DND-41 (cell line): Measurements from ENCODE around the gene NOS1AP.

Experiments
- ATAC-seq: fragments of 200-7000 bp; cut with Tn5 transposase; 3 replicates; pipeline ENCODE4 v1.9.1; 2021; ENCODE audit warnings: low read depth; ENCODE audit not compliant: insufficient read depth
- DNase-seq: peaks from one replicate; pipeline ENCODE4 v3.0.0-alpha.2; 2020
- H2AFZ ChIP-seq: 2 replicates; pipeline ENCODE4 v1.6.0; 2012; ENCODE audit warnings: low read depth, low read length
- H3K27ac ChIP-seq: 2 replicates; pipeline ENCODE4 v1.5.1; 2012; ENCODE audit warnings: low read length, inconsistent platforms
- H3K27me3 ChIP-seq: fragments of 200-600 bp; sonication (generic); 2 replicates; pipeline ENCODE4 v1.6.0; 2012; ENCODE audit warnings: low read length, mild to moderate bottlenecking, inconsistent platforms; ENCODE audit not compliant: insufficient read depth, poor library complexity
- H3K36me3 ChIP-seq: 2 replicates; pipeline ENCODE4 v1.5.1; 2012; ENCODE audit warnings: low read length, inconsistent platforms; ENCODE audit not compliant: insufficient read depth
- H3K4me1 ChIP-seq: 2 replicates; pipeline ENCODE4 v1.5.1; 2012; ENCODE audit warnings: mild to moderate bottlenecking, low read length; ENCODE audit not compliant: insufficient read depth
- H3K4me2 ChIP-seq: 2 replicates; pipeline ENCODE4 v1.6.0; 2012; ENCODE audit warnings: mild to moderate bottlenecking, moderate library complexity, low read length, inconsistent platforms; ENCODE audit not compliant: insufficient read depth
- H3K4me3 ChIP-seq, 2 experiments: fragments of 200-600 bp in 1 of 2; shearing (Covaris generic) in 1 of 2; 2 replicates each; pipeline ENCODE4 v1.5.1; 2012 to 2016; ENCODE audit warnings: inconsistent platforms in 2 of 2, low read length in 2 of 2, mild to moderate bottlenecking in 2 of 2, low read depth in 1 of 2, moderate library complexity in 1 of 2
- H3K79me2 ChIP-seq: 2 replicates; pipeline ENCODE4 v1.6.0; 2012; ENCODE audit warnings: low read length, inconsistent platforms; ENCODE audit not compliant: insufficient read depth
- H3K9ac ChIP-seq: 2 replicates; pipeline ENCODE4 v1.6.0; 2012; ENCODE audit warnings: low read depth, mild to moderate bottlenecking, inconsistent platforms, low read length, moderate library complexity
- H3K9me3 ChIP-seq: 2 replicates; pipeline ENCODE4 v1.5.1; 2012; ENCODE audit warnings: low read length, moderate library complexity, mild to moderate bottlenecking, inconsistent platforms; ENCODE audit not compliant: insufficient read depth, severe bottlenecking
- H4K20me1 ChIP-seq: 2 replicates; pipeline ENCODE4 v1.6.0; 2012; ENCODE audit warnings: low read length; ENCODE audit not compliant: insufficient read depth
- CTCF ChIP-seq: IDR thresholded peaks from 2 replicates; pipeline ENCODE4 v1.5.1; 2012; ENCODE audit warnings: borderline replicate concordance, low read length, moderate library complexity, mild to moderate bottlenecking; ENCODE audit not compliant: poor library complexity, severe bottlenecking; ENCODE audit errors: extremely low read depth
- EZH2 ChIP-seq: IDR thresholded peaks from 3 replicates; pipeline ENCODE4 v1.6.1; 2012; ENCODE audit warnings: borderline replicate concordance, low read depth, mild to moderate bottlenecking, moderate library complexity, low read length, inconsistent platforms; ENCODE audit not compliant: severe bottlenecking

The NOS1AP gene

GRCh38 chr1:162386292-162387225 lies 317.1 kb downstream of the NOS1AP start:
- no peak for TF ChIP-seq CTCF
- TF ChIP-seq EZH2 = no peak
- DNase-seq (no peak), ATAC-seq (no peak)
- H3K27me3 ChIP-seq = peaks cover 17% of the 10 kb centered on the region
- no peaks in the 10 kb centered on the region for H3K79me2 ChIP-seq
- no peaks in the 10 kb centered on the region for H3K4me1 ChIP-seq
- no peak overlapping the region for H2AFZ ChIP-seq
- H3K4me3 ChIP-seq = no peak overlapping the region
- H3K9ac ChIP-seq = no peak overlapping the region
- 0 out of 2 replicates have a peak, but pooled peaks cover 5% of the 10 kb centered on the region for H4K20me1 ChIP-seq
- no peak overlapping the region for H3K27ac ChIP-seq
- no peaks in the 10 kb centered on the region for H3K9me3 ChIP-seq
- no peaks in the 10 kb centered on the region for H3K36me3 ChIP-seq
- H3K4me2 ChIP-seq = no peak overlapping the region

- Histone ChIP-seq H3K4me2 (no peak overlapping the region), H2AFZ (no peak overlapping the region), H3K27me3 (peaks cover 17% of the 10 kb centered on the region), H3K27ac (no peak overlapping the region), H3K36me3 (no peaks in the 10 kb centered on the region), H3K4me1 (no peaks in the 10 kb centered on the region), H3K4me3 (no peak overlapping the region), H4K20me1 (0 out of 2 replicates have a peak, but pooled peaks cover 5% of the 10 kb centered on the region), H3K9me3 (no peaks in the 10 kb centered on the region), H3K79me2 (no peaks in the 10 kb centered on the region), H3K9ac (no peak overlapping the region)
- no peak for ATAC-seq
- TF ChIP-seq CTCF (no peak), EZH2 (no peak)
- no peak for DNase-seq
Observed at GRCh38 chr1:162387226-162388082, 318.0 kb downstream of the NOS1AP start.

- no peaks in the 10 kb centered on the region for H3K4me1 ChIP-seq
- no peaks in the 10 kb centered on the region for H3K36me3 ChIP-seq
- no peak overlapping the region for H3K4me3 ChIP-seq
- DNase-seq (no peak), ATAC-seq (no peak)
- H3K9ac ChIP-seq = no peak overlapping the region
- H4K20me1 ChIP-seq = 0 out of 2 replicates have a peak, but pooled peaks cover 5% of the 10 kb centered on the region
- no peak overlapping the region for H2AFZ ChIP-seq
- H3K9me3 ChIP-seq = no peaks in the 10 kb centered on the region
- TF ChIP-seq CTCF (no peak), EZH2 (no peak)
- no peak overlapping the region for H3K27ac ChIP-seq
- no peak overlapping the region for H3K4me2 ChIP-seq
- no peaks in the 10 kb centered on the region for H3K79me2 ChIP-seq
- H3K27me3 ChIP-seq = peaks cover 17% of the 10 kb centered on the region
Observed at GRCh38 chr1:162388083-162388594, 318.6 kb downstream of the NOS1AP start.
